ENCODE measurements around the gene EML6.

- TF ChIP-seq CTCF (IDR thresholded peaks at IDR 0.05): no peak
- no peak for TF ChIP-seq POLR2A (IDR thresholded peaks at IDR 0.05)
These were observed 242.8 kb downstream of the EML6 start for GRCh38 chr2:54966165-54966832.

All from gastroesophageal sphincter (tissue), 3 donors.